ENCODE data around the gene MAGI2.
"Not testable (repeated sequence)": the region's sequence is repeated elsewhere in the genome, so short reads cannot be mapped to it uniquely, and the experiment has no call there.

Gene MAGI2

GRCh38 chr7:78261302-78261701 is 1192.2 kb downstream of the MAGI2 start:
- no peak for DNase-seq (ENCODE audit: low read depth in 3 of 3, low spot score in 1 of 3)

GRCh38 chr7:78260826-78261225 is 1192.6 kb downstream of the MAGI2 start:
- no peak for DNase-seq (ENCODE audit: low read depth in 3 of 3, low spot score in 1 of 3)

GRCh38 chr7:78254726-78255055 is 1198.8 kb downstream of the MAGI2 start:
- no peak for DNase-seq (ENCODE audit: low read depth in 3 of 3, low spot score in 1 of 3)

GRCh38 chr7:78253850-78254725 is 1199.4 kb downstream of the MAGI2 start:
- DNase-seq (ENCODE audit: low read depth in 3 of 3, low spot score in 1 of 3), result no peak

- no peak for DNase-seq (ENCODE audit: low read depth in 3 of 3, low spot score in 1 of 3)
Observed at GRCh38 chr7:78248867-78249266, 1204.6 kb downstream of the MAGI2 start.

GRCh38 chr7:78247910-78248689 is 1205.4 kb downstream of the MAGI2 start:
- DNase-seq (ENCODE audit: low read depth in 3 of 3, low spot score in 1 of 3), result no peak

GRCh38 chr7:78240179-78240578 is 1213.3 kb downstream of the MAGI2 start:
- not testable (repeated sequence) for DNase-seq (ENCODE audit: low read depth in 3 of 3, low spot score in 1 of 3)

GRCh38 chr7:78234634-78235033 is 1218.8 kb downstream of the MAGI2 start:
- no peak for DNase-seq (ENCODE audit: low read depth in 3 of 3, low spot score in 1 of 3)

- DNase-seq (ENCODE audit: low read depth in 3 of 3, low spot score in 1 of 3), result no peak
Observed at GRCh38 chr7:78232806-78233205, 1220.7 kb downstream of the MAGI2 start.

- no peak for DNase-seq (ENCODE audit: low read depth in 3 of 3, low spot score in 1 of 3)
Observed at GRCh38 chr7:78226059-78226719, 1227.3 kb downstream of the MAGI2 start.

- no peak for DNase-seq (ENCODE audit: low read depth in 3 of 3, low spot score in 1 of 3)
Observed at GRCh38 chr7:78225534-78225933, 1227.9 kb downstream of the MAGI2 start.

GRCh38 chr7:78224923-78225322 is 1228.5 kb downstream of the MAGI2 start:
- no peak for DNase-seq (ENCODE audit: low read depth in 3 of 3, low spot score in 1 of 3)

GRCh38 chr7:78223598-78223997 is 1229.9 kb downstream of the MAGI2 start:
- DNase-seq (ENCODE audit: low read depth in 3 of 3, low spot score in 1 of 3), result no peak

GRCh38 chr7:78222001-78222751 is 1231.3 kb downstream of the MAGI2 start:
- no peak for DNase-seq (ENCODE audit: low read depth in 3 of 3, low spot score in 1 of 3)

GRCh38 chr7:78220754-78221153 is 1232.7 kb downstream of the MAGI2 start:
- no peak for DNase-seq (ENCODE audit: low read depth in 3 of 3, low spot score in 1 of 3)

- no peak for DNase-seq (ENCODE audit: low read depth in 3 of 3, low spot score in 1 of 3)
Observed at GRCh38 chr7:78218876-78219275, 1234.6 kb downstream of the MAGI2 start.

GRCh38 chr7:78218051-78218450 is 1235.4 kb downstream of the MAGI2 start:
- no peak for DNase-seq (ENCODE audit: low read depth in 3 of 3, low spot score in 1 of 3)

- no peak for DNase-seq (ENCODE audit: low read depth in 3 of 3, low spot score in 1 of 3)
Observed at GRCh38 chr7:78215199-78215598, 1238.3 kb downstream of the MAGI2 start.

- DNase-seq (ENCODE audit: low read depth in 3 of 3, low spot score in 1 of 3), result no peak
Observed at GRCh38 chr7:78213402-78213801, 1240.1 kb downstream of the MAGI2 start.

- DNase-seq (ENCODE audit: low read depth in 3 of 3, low spot score in 1 of 3), result no peak
Observed at GRCh38 chr7:78212476-78213060, 1240.9 kb downstream of the MAGI2 start.

- DNase-seq (ENCODE audit: low read depth in 3 of 3, low spot score in 1 of 3), result no peak
Observed at GRCh38 chr7:78207269-78207668, 1246.2 kb downstream of the MAGI2 start.

Data from stimulated activated CD4-positive, alpha-beta T cell treated with anti-CD3 and anti-CD28 coated beads, TNF-alpha, amount 100 ng/mL, for 1 hour (primary cell).